ENCODE data around the gene SFR1. TPM values are rescaled to one million over a fixed set of nuclear protein-coding genes. Genes with fewer than 3 reads are reported as not detected.

Gene SFR1
- total RNA-seq, 2 experiments from 2014 or later: 13.9 to 14.8 TPM

GRCh38 chr10:104099941-104100340 is 22.0 kb upstream of the SFR1 start:
- H3K9me2 ChIP-seq (ENCODE audit: insufficient read depth, low read length): no peaks in the 10 kb centered on the region
- BruUV-seq (replicated peaks): no TSS peak
- H3K27ac ChIP-seq (ENCODE audit: low read depth, low read length, poor library complexity, severe bottlenecking): no peak overlapping the region
- no peak overlapping the region for H3K4me3 ChIP-seq (ENCODE audit: low read depth, low read length, poor library complexity, severe bottlenecking)
- no peak overlapping the region for H3K4me2 ChIP-seq (ENCODE audit: low read length)
- intact Hi-C loops (cut with micrococcal nuclease; ENCODE audit: unreplicated experiment): no loop called here
- H2AFZ ChIP-seq (ENCODE audit: low read length): no peak overlapping the region
- TF ChIP-seq, protein P1, sequence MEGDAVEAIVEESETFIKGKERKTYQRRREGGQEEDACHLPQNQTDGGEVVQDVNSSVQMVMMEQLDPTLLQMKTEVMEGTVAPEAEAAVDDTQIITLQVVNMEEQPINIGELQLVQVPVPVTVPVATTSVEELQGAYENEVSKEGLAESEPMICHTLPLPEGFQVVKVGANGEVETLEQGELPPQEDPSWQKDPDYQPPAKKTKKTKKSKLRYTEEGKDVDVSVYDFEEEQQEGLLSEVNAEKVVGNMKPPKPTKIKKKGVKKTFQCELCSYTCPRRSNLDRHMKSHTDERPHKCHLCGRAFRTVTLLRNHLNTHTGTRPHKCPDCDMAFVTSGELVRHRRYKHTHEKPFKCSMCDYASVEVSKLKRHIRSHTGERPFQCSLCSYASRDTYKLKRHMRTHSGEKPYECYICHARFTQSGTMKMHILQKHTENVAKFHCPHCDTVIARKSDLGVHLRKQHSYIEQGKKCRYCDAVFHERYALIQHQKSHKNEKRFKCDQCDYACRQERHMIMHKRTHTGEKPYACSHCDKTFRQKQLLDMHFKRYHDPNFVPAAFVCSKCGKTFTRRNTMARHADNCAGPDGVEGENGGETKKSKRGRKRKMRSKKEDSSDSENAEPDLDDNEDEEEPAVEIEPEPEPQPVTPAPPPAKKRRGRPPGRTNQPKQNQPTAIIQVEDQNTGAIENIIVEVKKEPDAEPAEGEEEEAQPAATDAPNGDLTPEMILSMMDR (conservative IDR thresholded peaks at IDR 0.05; ENCODE audit: low read length): no peak
- TF ChIP-seq EZH2phosphoT487 (IDR thresholded peaks at IDR 0.05; ENCODE audit: borderline replicate concordance, low read depth, low read length): no peak
- no peaks in the 10 kb centered on the region for H3K36me3 ChIP-seq (ENCODE audit: insufficient read depth, low read length)
- DNase-seq (ENCODE audit: low spot score): no peak
- ChIA-PET CTCF (ENCODE audit: unreplicated experiment) (no interaction called here), POLR2A (interaction anchor here (1.0 to 2.0 kb wide), 4 partner anchors 9 to 21 kb away, joined by 3 to 6 read pairs (median 4); partner anchors contain the start of gene SFR1)
- no peaks in the 10 kb centered on the region for H3K9me3 ChIP-seq (ENCODE audit: low read length)
- no peaks in the 10 kb centered on the region for H3K4me1 ChIP-seq (ENCODE audit: insufficient read depth, low read length, poor library complexity, severe bottlenecking)
- H3K79me2 ChIP-seq (ENCODE audit: insufficient read depth, low read depth, low read length): no peaks in the 10 kb centered on the region
- no peaks in the 10 kb centered on the region for H4K20me1 ChIP-seq (ENCODE audit: insufficient read depth, low read length)

GRCh38 chr10:104100795-104101194 is 21.2 kb upstream of the SFR1 start:
- ChIA-PET CTCF (ENCODE audit: unreplicated experiment) (no interaction called here), POLR2A (interaction anchor here (2.0 kb wide), 1 partner anchor 20 kb away, joined by 6 read pairs; the partner anchor contains the start of gene SFR1)
- H3K4me1 ChIP-seq (ENCODE audit: insufficient read depth, low read length, poor library complexity, severe bottlenecking): no peaks in the 10 kb centered on the region
- H3K4me3 ChIP-seq (ENCODE audit: low read depth, low read length, poor library complexity, severe bottlenecking): no peak overlapping the region
- no peaks in the 10 kb centered on the region for H3K36me3 ChIP-seq (ENCODE audit: insufficient read depth, low read length)
- no peaks in the 10 kb centered on the region for H3K9me2 ChIP-seq (ENCODE audit: insufficient read depth, low read length)
- TF ChIP-seq, protein P1 (conservative IDR thresholded peaks at IDR 0.05; ENCODE audit: low read length): no peak
- TF ChIP-seq EZH2phosphoT487 (IDR thresholded peaks at IDR 0.05; ENCODE audit: borderline replicate concordance, low read depth, low read length): no peak
- H3K27ac ChIP-seq (ENCODE audit: low read depth, low read length, poor library complexity, severe bottlenecking): no peak overlapping the region
- DNase-seq (ENCODE audit: low spot score): no peak
- BruUV-seq (replicated peaks): no TSS peak
- H3K79me2 ChIP-seq (ENCODE audit: insufficient read depth, low read depth, low read length): no peaks in the 10 kb centered on the region
- H4K20me1 ChIP-seq (ENCODE audit: insufficient read depth, low read length): no peaks in the 10 kb centered on the region
- H2AFZ ChIP-seq (ENCODE audit: low read length): no peak overlapping the region
- H3K9me3 ChIP-seq (ENCODE audit: low read length): no peaks in the 10 kb centered on the region
- H3K4me2 ChIP-seq (ENCODE audit: low read length): no peak overlapping the region
- intact Hi-C loops (cut with micrococcal nuclease; ENCODE audit: unreplicated experiment): no loop called here

DNA sequence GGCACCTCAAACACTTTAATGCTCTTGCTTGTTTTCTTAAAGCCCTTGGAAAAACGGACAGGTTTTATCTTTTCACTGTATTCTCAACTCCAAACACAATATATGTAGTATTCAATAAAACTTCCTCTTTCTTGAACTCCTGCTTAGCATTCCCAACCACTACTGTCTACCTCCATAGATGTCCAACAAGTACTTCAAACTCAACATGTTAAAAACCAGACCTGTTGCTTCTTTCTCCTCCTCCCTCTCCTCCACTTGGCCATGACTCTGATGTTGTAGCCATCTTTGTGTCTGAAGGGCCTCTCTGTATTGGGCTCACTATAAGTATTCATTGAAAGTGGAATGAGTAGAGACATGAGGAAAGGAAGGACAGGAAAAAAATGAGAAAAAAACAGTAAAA is 20.1 kb upstream of the SFR1 start:
- H3K27ac ChIP-seq (ENCODE audit: low read depth, low read length, poor library complexity, severe bottlenecking): no peak overlapping the region
- intact Hi-C loops (cut with micrococcal nuclease; ENCODE audit: unreplicated experiment): loop anchor here (1.0 kb wide), 1 partner anchor 11 kb away; no protein-coding TSS in a partner anchor
- H4K20me1 ChIP-seq (ENCODE audit: insufficient read depth, low read length): no peaks in the 10 kb centered on the region
- H3K9me2 ChIP-seq (ENCODE audit: insufficient read depth, low read length): no peaks in the 10 kb centered on the region
- no TSS peak for BruUV-seq (replicated peaks)
- CTCF ChIA-PET (ENCODE audit: unreplicated experiment): no interaction called here
- POLR2A ChIA-PET: no interaction called here
- H3K4me1 ChIP-seq (ENCODE audit: insufficient read depth, low read length, poor library complexity, severe bottlenecking): no peaks in the 10 kb centered on the region
- no peaks in the 10 kb centered on the region for H3K79me2 ChIP-seq (ENCODE audit: insufficient read depth, low read depth, low read length)
- no peaks in the 10 kb centered on the region for H3K36me3 ChIP-seq (ENCODE audit: insufficient read depth, low read length)
- no peak overlapping the region for H3K4me3 ChIP-seq (ENCODE audit: low read depth, low read length, poor library complexity, severe bottlenecking)
- TF ChIP-seq, protein P1 (conservative IDR thresholded peaks at IDR 0.05; ENCODE audit: low read length): no peak
- TF ChIP-seq EZH2phosphoT487 (IDR thresholded peaks at IDR 0.05; ENCODE audit: borderline replicate concordance, low read depth, low read length): no peak
- no peak overlapping the region for H2AFZ ChIP-seq (ENCODE audit: low read length)
- DNase-seq (ENCODE audit: low spot score): no peak
- H3K9me3 ChIP-seq (ENCODE audit: low read length): no peaks in the 10 kb centered on the region
- no peak overlapping the region for H3K4me2 ChIP-seq (ENCODE audit: low read length)
